ENCODE data around the gene APP. TPM values are rescaled to one million over a fixed set of nuclear protein-coding genes. Genes with fewer than 3 reads are reported as not detected.

APP gene
- 10 to 100 TPM; 20.5 to 46.6 TPM for total RNA-seq

DNA sequence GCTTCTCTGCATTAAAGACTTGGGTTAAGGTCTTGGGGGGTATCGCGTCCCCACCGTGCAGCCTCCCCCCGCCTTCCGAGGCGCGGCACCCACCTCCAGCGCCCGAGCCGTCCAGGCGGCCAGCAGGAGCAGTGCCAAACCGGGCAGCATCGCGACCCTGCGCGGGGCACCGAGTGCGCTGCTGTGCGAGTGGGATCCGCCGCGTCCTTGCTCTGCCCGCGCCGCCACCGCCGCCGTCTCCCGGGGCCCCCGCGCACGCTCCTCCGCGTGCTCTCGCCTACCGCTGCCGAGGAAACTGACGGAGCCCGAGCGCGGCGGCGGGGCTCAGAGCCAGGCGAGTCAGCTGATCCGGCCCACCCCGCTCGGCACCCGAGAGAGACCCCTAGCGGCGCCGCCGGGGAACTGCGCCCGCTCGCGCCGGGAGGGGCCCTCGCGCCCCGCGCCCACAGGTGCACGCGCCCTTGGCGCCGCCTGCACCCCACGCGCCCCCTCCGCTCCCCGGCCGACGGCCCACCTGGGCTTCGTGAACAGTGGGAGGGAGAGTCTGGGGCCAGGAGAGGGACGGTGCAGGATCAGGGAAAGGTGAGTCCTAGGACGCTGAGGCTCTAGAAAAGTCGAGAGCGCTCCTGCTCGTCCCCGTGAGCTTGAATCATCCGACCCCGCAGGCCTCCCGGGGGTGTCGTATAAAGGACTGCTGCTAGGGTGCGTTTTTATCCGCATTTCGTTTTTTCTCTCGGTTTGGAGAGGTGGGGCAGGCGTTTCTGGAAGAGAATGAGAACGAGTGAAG lies at the start of gene APP:
Gene APP, minus strand, starts transcription at position 300 of the 787 bp plus-strand sequence. Its CDS starts 150 bp downstream, at position 150.
- no peaks in the 10 kb centered on the region for H3K9me3 Mint-ChIP-seq
- H3K4me1 Mint-ChIP-seq, result peaks cover 4% of the 10 kb centered on the region
- no peaks in the 10 kb centered on the region for H3K27me3 Mint-ChIP-seq
- ATAC-seq (replicated peaks), result peak; percentile 86
- peak within 1 kb of the TSS; percentile 86 for H3K4me3 Mint-ChIP-seq
- peak within 1 kb of the TSS; percentile 80 for H3K27ac Mint-ChIP-seq
- H3K36me3 Mint-ChIP-seq (ENCODE audit: low read depth), result no peaks in the 10 kb centered on the region

DNA sequence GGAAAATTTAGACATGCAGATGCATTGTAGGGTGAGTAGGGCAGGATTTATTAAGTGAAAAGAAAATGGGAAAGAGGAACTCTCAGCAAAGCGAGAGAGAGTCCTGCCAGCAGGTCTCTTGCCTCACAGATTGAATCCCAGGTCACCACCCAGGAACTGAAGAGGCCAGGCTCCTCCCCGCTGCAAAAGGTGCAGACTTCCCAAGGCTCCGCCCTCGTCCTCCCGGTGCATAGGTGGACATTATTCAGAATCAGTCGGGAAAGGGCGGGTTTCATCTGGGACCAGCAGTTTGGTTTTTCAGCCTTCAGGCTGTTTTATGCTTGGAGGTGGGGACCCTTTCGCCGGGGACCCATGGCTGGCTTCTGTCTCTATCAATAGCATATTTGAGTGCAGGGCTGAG lies 41.6 kb upstream of the APP start:
- no peak overlapping the region for H3K4me3 Mint-ChIP-seq
- H3K36me3 Mint-ChIP-seq (ENCODE audit: low read depth), result no peaks in the 10 kb centered on the region
- H3K4me1 Mint-ChIP-seq, result no peaks in the 10 kb centered on the region
- no peak for ATAC-seq (replicated peaks)
- H3K27ac Mint-ChIP-seq, result no peak overlapping the region
- H3K27me3 Mint-ChIP-seq, result peaks cover 13% of the 10 kb centered on the region
- H3K9me3 Mint-ChIP-seq, result no peaks in the 10 kb centered on the region

DNA sequence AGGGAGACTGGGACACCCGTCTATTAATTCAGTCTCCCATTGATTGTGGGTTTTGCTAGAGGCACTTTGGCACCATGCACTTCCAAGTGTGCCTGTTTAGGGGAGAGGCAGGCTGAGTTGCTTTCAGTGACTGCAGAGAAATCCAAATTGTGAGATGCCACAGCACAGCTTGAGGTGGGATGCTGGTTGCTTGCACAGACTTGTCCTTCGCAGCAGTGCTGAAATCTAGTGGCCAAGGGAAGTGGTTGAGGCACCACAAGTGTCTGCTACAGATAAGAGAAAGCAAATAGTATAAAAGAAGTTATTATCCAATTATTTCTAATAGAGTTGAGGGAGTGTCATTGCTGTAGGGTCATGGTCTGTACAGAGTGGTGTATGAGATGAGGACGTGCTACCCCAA lies 40.0 kb upstream of the APP start:
- H3K4me1 Mint-ChIP-seq, result no peaks in the 10 kb centered on the region
- H3K36me3 Mint-ChIP-seq (ENCODE audit: low read depth), result no peaks in the 10 kb centered on the region
- H3K9me3 Mint-ChIP-seq, result no peaks in the 10 kb centered on the region
- H3K4me3 Mint-ChIP-seq, result no peak overlapping the region
- no peak overlapping the region for H3K27ac Mint-ChIP-seq
- no peak for ATAC-seq (replicated peaks)
- H3K27me3 Mint-ChIP-seq, result peaks cover 10% of the 10 kb centered on the region

DNA sequence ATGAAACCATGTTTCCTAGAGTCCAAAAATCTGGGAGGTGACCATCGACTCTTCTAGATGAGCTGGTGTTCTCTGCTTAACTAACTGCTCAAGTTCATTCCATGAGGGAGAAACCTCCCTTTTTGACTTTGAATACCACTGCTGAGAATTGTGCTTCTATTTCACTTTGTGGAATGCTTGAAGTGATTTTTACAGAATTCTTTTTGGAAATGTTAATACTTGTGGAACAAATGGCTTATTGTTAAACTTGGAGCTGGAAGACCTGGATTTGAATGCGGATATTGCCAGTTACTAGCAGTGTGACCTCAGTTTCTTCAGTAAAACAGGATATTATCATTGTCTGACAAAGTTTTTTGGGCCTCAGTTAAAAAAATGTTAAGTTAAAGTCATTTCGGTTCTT lies 36.5 kb upstream of the APP start:
- Mint-ChIP-seq H3K4me1 (no peaks in the 10 kb centered on the region), H3K36me3 (ENCODE audit: low read depth) (no peaks in the 10 kb centered on the region), H3K4me3 (no peak overlapping the region), H3K9me3 (no peaks in the 10 kb centered on the region), H3K27ac (no peak overlapping the region), H3K27me3 (peaks cover 9% of the 10 kb centered on the region)
- ATAC-seq (replicated peaks), result no peak

- H3K4me3 Mint-ChIP-seq, result no peak overlapping the region
- no peaks in the 10 kb centered on the region for H3K4me1 Mint-ChIP-seq
- H3K27me3 Mint-ChIP-seq, result no peaks in the 10 kb centered on the region
- no peaks in the 10 kb centered on the region for H3K36me3 Mint-ChIP-seq (ENCODE audit: low read depth)
- no peak for ATAC-seq (replicated peaks)
- no peak overlapping the region for H3K27ac Mint-ChIP-seq
- H3K9me3 Mint-ChIP-seq, result no peaks in the 10 kb centered on the region
These were observed 28.9 kb upstream of the APP start for GRCh38 chr21:26199456-26199855.

DNA sequence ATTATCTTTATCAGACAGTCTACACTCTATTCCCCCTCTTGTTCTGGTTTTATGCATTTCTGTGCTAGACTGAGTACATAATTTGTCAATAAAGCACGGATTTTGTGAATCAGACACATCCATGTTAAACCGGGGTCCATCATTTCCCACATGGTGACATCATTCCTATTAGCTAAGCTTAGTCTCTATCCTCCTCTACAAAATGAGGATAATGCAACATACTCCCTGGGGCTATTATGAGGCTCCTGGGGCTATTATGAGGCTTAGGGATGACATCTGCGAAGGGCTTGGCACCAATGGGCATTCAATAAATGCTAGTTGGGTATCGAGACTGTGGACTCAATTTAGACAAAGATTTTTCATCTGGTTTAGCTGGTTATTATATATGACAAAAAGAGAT lies 25.1 kb upstream of the APP start:
- ATAC-seq (replicated peaks), result no peak
- Mint-ChIP-seq H3K27ac (no peak overlapping the region), H3K4me1 (no peaks in the 10 kb centered on the region), H3K4me3 (no peak overlapping the region), H3K27me3 (peaks cover 3% of the 10 kb centered on the region), H3K9me3 (no peaks in the 10 kb centered on the region), H3K36me3 (ENCODE audit: low read depth) (no peaks in the 10 kb centered on the region)

GRCh38 chr21:26194811-26195251 lies 24.3 kb upstream of the APP start:
- no peaks in the 10 kb centered on the region for H3K9me3 Mint-ChIP-seq

GRCh38 chr21:26194326-26194725 lies 23.8 kb upstream of the APP start:
- Mint-ChIP-seq H3K4me3 (no peak overlapping the region), H3K27ac (no peak overlapping the region), H3K4me1 (no peaks in the 10 kb centered on the region), H3K27me3 (peaks cover 3% of the 10 kb centered on the region), H3K36me3 (ENCODE audit: low read depth) (no peaks in the 10 kb centered on the region), H3K9me3 (no peaks in the 10 kb centered on the region)
- ATAC-seq (replicated peaks), result no peak

More at GRCh38 chr21:26194811-26195251, 24.3 kb upstream of the APP start:
- Mint-ChIP-seq H3K27me3 (peaks cover 3% of the 10 kb centered on the region), H3K27ac (no peak overlapping the region), H3K4me3 (no peak overlapping the region), H3K4me1 (no peaks in the 10 kb centered on the region), H3K36me3 (ENCODE audit: low read depth) (no peaks in the 10 kb centered on the region)
- no peak for ATAC-seq (replicated peaks)

DNA sequence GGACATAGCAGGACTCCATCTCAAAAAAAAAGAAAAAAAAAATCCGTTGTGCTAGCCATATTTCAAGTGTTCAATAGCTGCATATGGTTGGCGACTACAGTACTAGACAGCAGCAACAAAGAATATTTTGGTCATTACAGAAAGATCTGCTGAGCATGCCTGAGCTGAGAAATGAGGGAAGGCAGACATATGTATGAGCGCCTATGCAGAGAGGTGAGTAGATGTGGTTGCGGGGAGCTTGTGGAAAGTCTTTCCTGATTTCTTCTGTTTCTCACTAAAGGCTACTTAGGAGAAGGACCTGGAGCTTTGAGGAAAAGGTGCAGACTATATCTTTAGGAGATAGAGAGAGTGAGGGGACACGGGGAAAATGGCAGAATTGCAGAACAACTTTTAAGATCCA lies 21.0 kb upstream of the APP start:
- Mint-ChIP-seq H3K4me1 (no peaks in the 10 kb centered on the region), H3K27ac (no peak overlapping the region), H3K4me3 (no peak overlapping the region), H3K9me3 (no peaks in the 10 kb centered on the region), H3K27me3 (peaks cover 3% of the 10 kb centered on the region), H3K36me3 (ENCODE audit: low read depth) (no peaks in the 10 kb centered on the region)
- ATAC-seq (replicated peaks), result no peak

DNA sequence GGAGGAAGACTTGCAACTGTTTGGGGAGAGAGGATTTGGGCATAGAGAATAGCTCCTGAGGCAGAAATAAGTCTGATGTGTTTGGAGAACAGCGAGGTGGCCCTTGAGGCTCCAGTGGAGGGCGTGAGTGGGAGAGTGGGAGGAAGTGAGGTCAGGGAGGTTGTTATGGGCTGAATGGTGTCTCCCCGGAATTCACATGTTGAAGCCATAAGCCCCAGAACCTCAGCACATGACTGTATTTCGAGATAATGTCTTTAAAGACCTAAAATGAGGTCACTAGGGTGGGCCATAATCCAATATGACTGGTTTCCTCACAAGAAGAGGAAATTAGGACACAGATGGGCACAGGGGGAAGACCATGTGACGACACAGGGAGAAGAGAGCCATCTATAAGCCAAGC lies 17.9 kb upstream of the APP start:
- peaks cover 4% of the 10 kb centered on the region for H3K9me3 Mint-ChIP-seq

GRCh38 chr21:26185446-26185845 lies 14.9 kb upstream of the APP start:
- no peak for ATAC-seq (replicated peaks)
- Mint-ChIP-seq H3K9me3 (peaks cover 5% of the 10 kb centered on the region), H3K36me3 (ENCODE audit: low read depth) (no peaks in the 10 kb centered on the region), H3K4me1 (no peaks in the 10 kb centered on the region), H3K27ac (no peak overlapping the region), H3K27me3 (no peaks in the 10 kb centered on the region), H3K4me3 (no peak overlapping the region)

More for the DNA sequence above, 17.9 kb upstream of the APP start:
- Mint-ChIP-seq H3K27ac (no peak overlapping the region), H3K4me1 (no peaks in the 10 kb centered on the region), H3K36me3 (ENCODE audit: low read depth) (no peaks in the 10 kb centered on the region), H3K27me3 (peaks cover 3% of the 10 kb centered on the region), H3K4me3 (no peak overlapping the region)
- no peak for ATAC-seq (replicated peaks)

GRCh38 chr21:26185021-26185420 lies 14.5 kb upstream of the APP start:
- Mint-ChIP-seq H3K9me3 (peaks cover 5% of the 10 kb centered on the region), H3K27ac (no peak overlapping the region), H3K27me3 (no peaks in the 10 kb centered on the region), H3K36me3 (ENCODE audit: low read depth) (no peaks in the 10 kb centered on the region), H3K4me3 (no peak overlapping the region), H3K4me1 (no peaks in the 10 kb centered on the region)
- no peak for ATAC-seq (replicated peaks)

DNA sequence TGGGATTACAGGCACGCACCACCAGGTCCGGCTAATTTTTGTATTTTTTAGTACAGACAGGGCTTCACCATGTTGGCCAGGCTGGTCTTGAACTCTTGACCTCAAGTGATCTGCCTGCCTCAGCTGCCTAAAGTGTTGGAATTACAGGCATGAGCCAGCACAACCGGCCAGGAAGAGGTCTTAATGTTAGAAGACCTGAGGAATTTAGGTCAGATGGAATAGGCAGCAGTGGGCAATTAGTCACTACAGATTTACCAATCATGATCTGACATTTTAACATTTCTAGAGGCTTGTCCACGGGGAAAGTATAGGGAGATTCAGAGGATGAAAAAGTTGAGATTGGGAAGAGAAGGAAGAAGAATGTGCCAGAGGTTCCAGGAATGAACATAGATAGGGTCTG lies 8.9 kb upstream of the APP start:
- no peak overlapping the region for H3K4me3 Mint-ChIP-seq
- H3K27ac Mint-ChIP-seq, result no peak overlapping the region
- no peaks in the 10 kb centered on the region for H3K36me3 Mint-ChIP-seq (ENCODE audit: low read depth)
- peaks cover 4% of the 10 kb centered on the region for H3K27me3 Mint-ChIP-seq
- no peaks in the 10 kb centered on the region for H3K4me1 Mint-ChIP-seq
- no peak for ATAC-seq (replicated peaks)
- H3K9me3 Mint-ChIP-seq, result peaks cover 5% of the 10 kb centered on the region

DNA sequence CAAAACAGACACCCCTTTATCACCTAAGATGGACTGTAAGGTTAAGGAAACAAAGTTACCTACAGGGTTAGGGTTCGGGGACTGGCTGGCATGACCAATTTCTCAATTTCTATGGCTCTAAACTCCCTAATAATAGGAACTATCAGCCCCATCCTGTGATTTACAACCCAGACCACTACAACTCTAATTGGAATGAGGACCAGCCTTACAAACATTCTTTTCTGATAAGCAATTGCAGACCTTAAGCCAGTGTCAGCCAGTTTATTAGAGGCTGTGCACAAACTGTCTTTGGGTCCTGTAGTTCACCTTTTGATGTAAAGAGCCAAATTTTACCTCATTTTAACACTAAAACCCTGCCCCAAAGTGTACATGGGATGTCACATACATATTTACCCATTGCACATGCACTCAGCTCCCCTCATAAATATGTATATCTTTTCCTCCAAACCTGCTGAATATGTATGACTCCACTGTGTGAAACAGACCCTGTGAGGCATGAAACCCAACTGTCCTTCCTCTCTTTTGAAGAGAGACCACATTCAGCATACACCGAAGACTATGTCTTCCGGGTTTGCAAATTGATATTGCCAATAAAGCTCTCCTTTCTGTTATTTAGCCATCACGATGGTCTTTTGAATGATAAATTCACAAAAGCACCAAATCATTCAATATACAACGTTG lies 7.3 kb upstream of the APP start:
- no peaks in the 10 kb centered on the region for H3K9me3 Mint-ChIP-seq
- ATAC-seq (replicated peaks), result no peak
- no peaks in the 10 kb centered on the region for H3K4me1 Mint-ChIP-seq
- no peak overlapping the region for H3K4me3 Mint-ChIP-seq
- H3K36me3 Mint-ChIP-seq (ENCODE audit: low read depth), result no peaks in the 10 kb centered on the region
- H3K27me3 Mint-ChIP-seq, result peaks cover 4% of the 10 kb centered on the region
- no peak overlapping the region for H3K27ac Mint-ChIP-seq

- Mint-ChIP-seq H3K27me3 (peaks cover 4% of the 10 kb centered on the region), H3K4me1 (no peaks in the 10 kb centered on the region), H3K36me3 (ENCODE audit: low read depth) (no peaks in the 10 kb centered on the region), H3K9me3 (no peaks in the 10 kb centered on the region), H3K27ac (no peak overlapping the region), H3K4me3 (no peak overlapping the region)
- ATAC-seq (replicated peaks), result no peak
These were observed 6.6 kb upstream of the APP start for GRCh38 chr21:26177187-26177586.

Data from activated T-helper 17 cell treated with anti-CD3 and anti-CD28 coated beads, Interleukin-2, amount 50 U/mL, for 72 hours (primary cell).